ENCODE measurements around the gene SLC35F6. TPM values are rescaled to one million over a fixed set of nuclear protein-coding genes. Genes with fewer than 3 reads are reported as not detected.

The SLC35F6 gene
- polyA plus RNA-seq (2013, experiment 1 of 2) = 11.1 TPM
- polyA plus RNA-seq (2013, experiment 2 of 2) = 10.8 TPM

DNA sequence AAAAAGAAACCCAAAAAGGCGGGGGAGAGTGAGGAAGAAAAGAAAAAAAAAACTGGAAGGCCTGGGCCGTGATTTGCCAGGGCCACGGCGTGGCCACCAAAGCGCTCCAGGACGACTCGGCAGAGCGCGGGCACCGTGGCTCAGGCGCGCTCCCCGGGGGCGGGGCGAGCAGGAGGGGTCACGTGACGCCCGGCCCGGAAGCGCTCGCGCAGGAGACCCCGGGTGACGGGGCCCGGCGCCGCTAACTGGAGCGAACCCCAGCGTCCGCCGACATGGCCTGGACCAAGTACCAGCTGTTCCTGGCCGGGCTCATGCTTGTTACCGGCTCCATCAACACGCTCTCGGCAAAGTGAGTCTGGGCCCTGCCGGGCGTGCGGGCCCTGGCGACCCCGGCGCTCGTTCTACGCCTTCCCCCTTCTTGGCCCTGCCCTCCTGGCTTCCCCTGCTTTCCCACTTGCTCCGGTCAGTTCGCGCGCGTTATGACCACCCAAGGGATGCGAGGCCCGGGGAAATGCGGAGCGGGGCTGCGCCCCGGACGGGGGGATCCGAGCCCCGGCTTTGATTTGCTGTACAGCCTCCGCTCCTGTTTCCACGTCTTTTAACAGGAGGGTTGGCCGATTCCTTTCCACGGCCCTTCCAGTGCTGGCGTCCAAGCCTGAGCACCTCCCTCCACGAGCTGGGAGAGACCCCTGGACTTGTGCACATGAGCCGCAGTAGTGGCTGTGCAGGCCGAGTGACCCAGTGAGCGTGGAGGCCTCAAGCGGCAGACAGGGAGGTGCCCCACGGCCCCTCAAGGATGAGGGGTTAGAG lies at the start of gene SLC35F6:
Gene SLC35F6, plus strand, starts transcription at position 207 of the 810 bp plus-strand sequence. Its CDS starts 66 bp downstream, at position 273.
- H3K4me3 ChIP-seq (ENCODE audit: low read length) = peak within 1 kb of the TSS; percentile 92
- peak within 1 kb of the TSS; percentile 88 for H3K18ac ChIP-seq (ENCODE audit: low read length)
- H3K4me1 ChIP-seq (ENCODE audit: control insufficient read depth, low read depth, low read length) = peaks cover 2% of the 10 kb centered on the region
- H3K23ac ChIP-seq (ENCODE audit: low read length) = peak within 1 kb of the TSS; percentile 3
- H3K36me3 ChIP-seq (ENCODE audit: control insufficient read depth, insufficient read depth, low read length) = no peaks in the 10 kb centered on the region
- no peaks in the 10 kb centered on the region for H3K27me3 ChIP-seq (ENCODE audit: insufficient read depth, low read length, poor library complexity)
- H3K79me1 ChIP-seq (ENCODE audit: low read length) = peaks cover 15% of the 10 kb centered on the region
- H2AK5ac ChIP-seq (ENCODE audit: low read length) = no peak within 1 kb of the TSS
- peaks cover 4% of the 10 kb centered on the region for H3K79me2 ChIP-seq (ENCODE audit: control insufficient read depth, insufficient read depth, low read length)
- H3K9ac ChIP-seq (ENCODE audit: low read length) = peak within 1 kb of the TSS; percentile 85
- peak within 1 kb of the TSS; percentile 89 for H3K4me2 ChIP-seq (ENCODE audit: low read length)
- H2BK15ac ChIP-seq (replicated peaks; ENCODE audit: low read depth) = no peak within 1 kb of the TSS
- DNase-seq = peak; percentile 87
- H2BK5ac ChIP-seq (ENCODE audit: low read length) = no peak within 1 kb of the TSS
- no CpG with 5 or more reads among the region's 68 CpGs for WGBS (ENCODE audit: extremely low coverage, insufficient coverage, low lambda C conversion rate)
- no peak within 1 kb of the TSS for H3K27ac ChIP-seq (ENCODE audit: low read depth, low read length)
- peak within 1 kb of the TSS; percentile 29 for H4K8ac ChIP-seq (ENCODE audit: low read depth, low read length)
- no peak within 1 kb of the TSS for H4K5ac ChIP-seq (ENCODE audit: low read length)
- H3K4ac ChIP-seq (ENCODE audit: low read depth, low read length) = peak within 1 kb of the TSS; percentile 48
- H3K56ac ChIP-seq (ENCODE audit: low read length) = peak within 1 kb of the TSS; percentile 91
- H2BK120ac ChIP-seq (ENCODE audit: low read depth, low read length) = peak within 1 kb of the TSS; percentile 19

DNA sequence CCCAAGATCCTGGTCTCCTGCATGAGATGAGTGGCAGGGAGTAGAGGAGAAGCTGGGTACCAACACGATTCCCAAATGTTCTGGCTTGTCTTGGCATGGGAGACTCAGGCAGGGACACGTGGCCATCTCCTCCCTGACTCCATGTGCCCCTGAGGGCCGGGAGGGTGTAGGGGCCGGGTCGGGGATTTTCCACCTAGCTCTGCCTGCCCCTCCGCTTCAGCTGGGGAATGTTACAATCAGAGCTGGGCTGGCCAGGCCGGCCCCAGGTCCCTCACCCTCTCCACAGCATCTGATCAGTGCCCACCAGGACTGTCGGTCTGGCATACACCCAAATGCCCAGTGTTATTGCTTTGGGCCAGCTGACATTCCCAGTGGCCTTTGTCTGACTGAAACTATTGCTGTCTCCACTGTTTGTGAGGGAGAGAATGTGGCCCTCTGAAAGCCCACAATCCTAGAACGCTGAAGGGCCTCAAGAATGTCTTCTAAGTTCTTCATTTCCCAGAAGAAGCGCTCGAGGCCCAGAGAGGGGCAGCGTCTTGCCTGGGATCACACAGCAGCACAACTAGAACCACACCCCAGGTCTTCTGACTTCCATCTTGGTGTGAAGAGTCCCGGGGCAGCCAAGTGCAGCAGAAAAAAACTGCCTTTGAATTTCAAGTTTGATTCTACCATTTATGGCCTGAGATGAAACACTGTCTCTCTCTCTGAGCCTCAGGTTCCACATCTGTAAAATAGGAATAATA lies 48.4 kb upstream of the SLC35F6 start:
- DNase-seq = no peak
- no peak overlapping the region for H3K27ac ChIP-seq (ENCODE audit: low read depth, low read length)
- no peak overlapping the region for H2BK120ac ChIP-seq (ENCODE audit: low read depth, low read length)
- H3K4me2 ChIP-seq (ENCODE audit: low read length) = no peak overlapping the region
- no peak overlapping the region for H3K23ac ChIP-seq (ENCODE audit: low read length)
- H2BK15ac ChIP-seq (replicated peaks; ENCODE audit: low read depth) = no peak overlapping the region
- H3K9ac ChIP-seq (ENCODE audit: low read length) = no peak overlapping the region
- H3K79me2 ChIP-seq (ENCODE audit: control insufficient read depth, insufficient read depth, low read length) = no peaks in the 10 kb centered on the region
- WGBS (ENCODE audit: extremely low coverage, insufficient coverage, low lambda C conversion rate) = no CpG with 5 or more reads among the region's 13 CpGs
- H3K4ac ChIP-seq (ENCODE audit: low read depth, low read length) = no peak overlapping the region
- H3K36me3 ChIP-seq (ENCODE audit: control insufficient read depth, insufficient read depth, low read length) = no peaks in the 10 kb centered on the region
- no peak overlapping the region for H3K18ac ChIP-seq (ENCODE audit: low read length)
- no peak overlapping the region for H4K8ac ChIP-seq (ENCODE audit: low read depth, low read length)
- no peak overlapping the region for H3K56ac ChIP-seq (ENCODE audit: low read length)
- H3K4me3 ChIP-seq (ENCODE audit: low read length) = no peak overlapping the region
- no peak overlapping the region for H2AK5ac ChIP-seq (ENCODE audit: low read length)
- no peaks in the 10 kb centered on the region for H3K4me1 ChIP-seq (ENCODE audit: control insufficient read depth, low read depth, low read length)
- H2BK5ac ChIP-seq (ENCODE audit: low read length) = no peak overlapping the region
- H3K27me3 ChIP-seq (ENCODE audit: insufficient read depth, low read length, poor library complexity) = no peaks in the 10 kb centered on the region
- no peaks in the 10 kb centered on the region for H3K79me1 ChIP-seq (ENCODE audit: low read length)
- no peak overlapping the region for H4K5ac ChIP-seq (ENCODE audit: low read length)

DNA sequence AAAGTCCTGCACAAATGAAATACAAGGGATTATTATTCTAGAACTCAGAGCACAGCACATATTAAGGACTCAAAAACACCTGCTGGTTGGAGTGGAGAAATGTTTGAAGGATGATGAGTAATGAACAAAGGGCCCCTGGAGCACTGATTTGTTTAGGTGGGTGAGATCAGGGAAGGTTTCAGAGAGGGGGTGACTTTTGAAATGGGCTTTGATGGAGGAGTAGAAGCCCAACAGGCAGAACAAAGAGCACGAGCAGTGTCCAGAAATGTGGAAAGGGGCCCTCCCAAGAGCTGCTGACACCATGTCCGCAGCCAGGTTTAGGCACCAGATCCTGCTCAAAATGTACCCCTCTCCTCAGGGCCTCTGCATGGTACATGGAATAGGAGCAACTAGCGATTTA lies 47.7 kb upstream of the SLC35F6 start:
- Histone ChIP-seq H4K5ac (ENCODE audit: low read length) (no peak overlapping the region), H3K4me1 (ENCODE audit: control insufficient read depth, low read depth, low read length) (no peaks in the 10 kb centered on the region), H3K18ac (ENCODE audit: low read length) (no peak overlapping the region), H3K4ac (ENCODE audit: low read depth, low read length) (no peak overlapping the region), H3K36me3 (ENCODE audit: control insufficient read depth, insufficient read depth, low read length) (no peaks in the 10 kb centered on the region), H3K4me3 (ENCODE audit: low read length) (no peak overlapping the region), H2BK120ac (ENCODE audit: low read depth, low read length) (no peak overlapping the region), H3K23ac (ENCODE audit: low read length) (no peak overlapping the region), H3K9ac (ENCODE audit: low read length) (no peak overlapping the region), H2BK15ac (replicated peaks; ENCODE audit: low read depth) (no peak overlapping the region), H3K4me2 (ENCODE audit: low read length) (no peak overlapping the region), H3K27me3 (ENCODE audit: insufficient read depth, low read length, poor library complexity) (no peaks in the 10 kb centered on the region), H3K79me2 (ENCODE audit: control insufficient read depth, insufficient read depth, low read length) (no peaks in the 10 kb centered on the region), H3K27ac (ENCODE audit: low read depth, low read length) (no peak overlapping the region), H4K8ac (ENCODE audit: low read depth, low read length) (no peak overlapping the region), H3K79me1 (ENCODE audit: low read length) (no peaks in the 10 kb centered on the region), H3K56ac (ENCODE audit: low read length) (no peak overlapping the region), H2BK5ac (ENCODE audit: low read length) (no peak overlapping the region), H2AK5ac (ENCODE audit: low read length) (no peak overlapping the region)
- WGBS (ENCODE audit: extremely low coverage, insufficient coverage, low lambda C conversion rate) = no CpG with 5 or more reads among the region's 3 CpGs
- DNase-seq = no peak

- H3K79me1 ChIP-seq (ENCODE audit: low read length) = no peaks in the 10 kb centered on the region
- no peaks in the 10 kb centered on the region for H3K27me3 ChIP-seq (ENCODE audit: insufficient read depth, low read length, poor library complexity)
- H2BK120ac ChIP-seq (ENCODE audit: low read depth, low read length) = no peak overlapping the region
- H3K4me3 ChIP-seq (ENCODE audit: low read length) = no peak overlapping the region
- H3K4ac ChIP-seq (ENCODE audit: low read depth, low read length) = no peak overlapping the region
- no CpG with 5 or more reads among the region's 2 CpGs for WGBS (ENCODE audit: extremely low coverage, insufficient coverage, low lambda C conversion rate)
- DNase-seq = no peak
- no peak overlapping the region for H3K9ac ChIP-seq (ENCODE audit: low read length)
- H2BK15ac ChIP-seq (replicated peaks; ENCODE audit: low read depth) = no peak overlapping the region
- no peak overlapping the region for H4K8ac ChIP-seq (ENCODE audit: low read depth, low read length)
- no peak overlapping the region for H3K56ac ChIP-seq (ENCODE audit: low read length)
- no peak overlapping the region for H2BK5ac ChIP-seq (ENCODE audit: low read length)
- H2AK5ac ChIP-seq (ENCODE audit: low read length) = no peak overlapping the region
- no peak overlapping the region for H3K27ac ChIP-seq (ENCODE audit: low read depth, low read length)
- no peaks in the 10 kb centered on the region for H3K36me3 ChIP-seq (ENCODE audit: control insufficient read depth, insufficient read depth, low read length)
- H3K18ac ChIP-seq (ENCODE audit: low read length) = no peak overlapping the region
- H3K4me2 ChIP-seq (ENCODE audit: low read length) = no peak overlapping the region
- H3K23ac ChIP-seq (ENCODE audit: low read length) = no peak overlapping the region
- H3K79me2 ChIP-seq (ENCODE audit: control insufficient read depth, insufficient read depth, low read length) = no peaks in the 10 kb centered on the region
- H4K5ac ChIP-seq (ENCODE audit: low read length) = no peak overlapping the region
- H3K4me1 ChIP-seq (ENCODE audit: control insufficient read depth, low read depth, low read length) = no peaks in the 10 kb centered on the region
Observed at GRCh38 chr2:26716769-26717168, 47.3 kb upstream of the SLC35F6 start.

GRCh38 chr2:26717362-26717761 lies 46.7 kb upstream of the SLC35F6 start:
- Histone ChIP-seq H4K5ac (ENCODE audit: low read length) (no peak overlapping the region), H3K79me1 (ENCODE audit: low read length) (no peaks in the 10 kb centered on the region), H3K27ac (ENCODE audit: low read depth, low read length) (no peak overlapping the region), H3K36me3 (ENCODE audit: control insufficient read depth, insufficient read depth, low read length) (no peaks in the 10 kb centered on the region), H3K56ac (ENCODE audit: low read length) (no peak overlapping the region), H2BK15ac (replicated peaks; ENCODE audit: low read depth) (no peak overlapping the region), H3K4me2 (ENCODE audit: low read length) (no peak overlapping the region), H3K4me3 (ENCODE audit: low read length) (no peak overlapping the region), H3K79me2 (ENCODE audit: control insufficient read depth, insufficient read depth, low read length) (no peaks in the 10 kb centered on the region), H2BK5ac (ENCODE audit: low read length) (no peak overlapping the region), H2AK5ac (ENCODE audit: low read length) (no peak overlapping the region), H4K8ac (ENCODE audit: low read depth, low read length) (no peak overlapping the region), H3K4ac (ENCODE audit: low read depth, low read length) (no peak overlapping the region), H3K27me3 (ENCODE audit: insufficient read depth, low read length, poor library complexity) (no peaks in the 10 kb centered on the region), H3K9ac (ENCODE audit: low read length) (no peak overlapping the region), H2BK120ac (ENCODE audit: low read depth, low read length) (no peak overlapping the region), H3K18ac (ENCODE audit: low read length) (no peak overlapping the region), H3K4me1 (ENCODE audit: control insufficient read depth, low read depth, low read length) (no peaks in the 10 kb centered on the region), H3K23ac (ENCODE audit: low read length) (no peak overlapping the region)
- no CpG with 5 or more reads among the region's 5 CpGs for WGBS (ENCODE audit: extremely low coverage, insufficient coverage, low lambda C conversion rate)
- DNase-seq = no peak

Measured in mesendoderm (in vitro differentiated cells).